Progenitor cell of endocrine pancreas (in vitro differentiated cells): ENCODE results near the gene CCDC102A. TPM values are rescaled to one million over a fixed set of nuclear protein-coding genes. Genes with fewer than 3 reads are reported as not detected.
"Not testable (repeated sequence)": the region's sequence is repeated elsewhere in the genome, so short reads cannot be mapped to it uniquely, and the experiment has no call there.

ENCODE experiments used
- DNase-seq: peaks from one replicate; pipeline ENCODE4 v3.0.0; 2021; ENCODE audit warnings: low spot score; ENCODE audit not compliant: unreplicated experiment
- H3K27ac Mint-ChIP-seq: 2 replicates; pipeline ENCODE4 v1.8.0; 2021; ENCODE audit warnings: mild to moderate bottlenecking, moderate library complexity, mixed read lengths
- H3K27me3 Mint-ChIP-seq: 2 replicates; pipeline ENCODE4 v1.8.0; 2021; ENCODE audit warnings: mixed read lengths
- H3K36me3 Mint-ChIP-seq: 2 replicates; pipeline ENCODE4 v1.8.0; 2022; ENCODE audit warnings: mixed read lengths; ENCODE audit not compliant: insufficient read depth
- H3K4me1 Mint-ChIP-seq: 2 replicates; pipeline ENCODE4 v1.8.0; 2021; ENCODE audit warnings: low read depth, mixed read lengths
- H3K4me3 Mint-ChIP-seq: 2 replicates; pipeline ENCODE4 v1.8.0; 2021; ENCODE audit warnings: low read depth, mild to moderate bottlenecking, moderate library complexity, mixed read lengths
- H3K9me3 Mint-ChIP-seq: 2 replicates; pipeline ENCODE4 v1.8.0; 2021; ENCODE audit warnings: low read depth, mixed read lengths
- CTCF ChIP-seq: fragments of 200-600 bp; sonication (generic); IDR thresholded peaks from one replicate; pipeline ENCODE4 v1.5.0; 2021; ENCODE audit warnings: antibody characterized with exemption, mild to moderate bottlenecking; ENCODE audit not compliant: unreplicated experiment
- total RNA-seq: library from RNA; stranded (reverse); gene quantifications from 2 replicates; pipeline ENCODE4 v1.2.1, GENCODE V29; 2021

CCDC102A gene
- total RNA-seq, 1 donor from 2014 or later, result 15.6 TPM

GRCh38 chr16:57572978-57573728 lies 36.8 kb upstream of the CCDC102A start:
- no peak overlapping the region for H3K27ac Mint-ChIP-seq
- TF ChIP-seq CTCF, result no peak
- H3K36me3 Mint-ChIP-seq, result peaks cover 9% of the 10 kb centered on the region
- H3K27me3 Mint-ChIP-seq, result no peaks in the 10 kb centered on the region
- no peaks in the 10 kb centered on the region for H3K4me1 Mint-ChIP-seq
- no peak overlapping the region for H3K4me3 Mint-ChIP-seq
- H3K9me3 Mint-ChIP-seq, result peaks cover 4% of the 10 kb centered on the region
- DNase-seq, result no peak

DNA sequence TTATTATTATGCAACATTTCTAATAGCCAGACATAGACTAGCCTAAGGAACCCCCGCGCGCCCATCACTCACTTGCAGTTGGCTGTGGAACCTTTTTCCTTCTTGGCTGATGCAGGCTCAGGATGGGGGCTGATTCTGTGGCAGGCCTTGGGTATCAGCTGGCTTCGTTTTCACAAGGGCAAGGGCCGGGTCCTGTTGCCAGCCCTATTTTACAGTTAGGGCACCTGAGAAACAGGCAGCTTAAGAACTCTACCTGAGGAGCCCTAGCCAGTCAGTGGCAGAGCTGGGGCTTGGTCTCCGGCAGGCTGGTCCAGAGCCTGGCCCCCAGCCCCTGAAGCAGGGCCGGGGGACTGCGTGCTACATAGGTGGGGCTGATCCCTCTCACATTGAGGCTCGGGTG lies 34.7 kb upstream of the CCDC102A start:
- Mint-ChIP-seq H3K4me1 (no peaks in the 10 kb centered on the region), H3K27me3 (peaks cover under 1% of the 10 kb centered on the region), H3K36me3 (peaks cover 10% of the 10 kb centered on the region), H3K4me3 (no peak overlapping the region), H3K9me3 (peaks cover 4% of the 10 kb centered on the region), H3K27ac (no peak overlapping the region)
- no peak for DNase-seq
- no peak for TF ChIP-seq CTCF

GRCh38 chr16:57570301-57571070 lies 34.1 kb upstream of the CCDC102A start:
- Mint-ChIP-seq H3K27ac (peak overlapping the region; percentile 52), H3K27me3 (peaks cover 4% of the 10 kb centered on the region), H3K4me3 (no peak overlapping the region), H3K4me1 (no peaks in the 10 kb centered on the region), H3K9me3 (peaks cover 4% of the 10 kb centered on the region), H3K36me3 (peaks cover 10% of the 10 kb centered on the region)
- TF ChIP-seq CTCF, result no peak
- DNase-seq, result no peak

GRCh38 chr16:57569306-57569946 lies 33.1 kb upstream of the CCDC102A start:
- H3K27ac Mint-ChIP-seq, result no peak overlapping the region
- no peaks in the 10 kb centered on the region for H3K4me1 Mint-ChIP-seq
- no peak for TF ChIP-seq CTCF
- H3K4me3 Mint-ChIP-seq, result no peak overlapping the region
- peaks cover 4% of the 10 kb centered on the region for H3K9me3 Mint-ChIP-seq
- H3K27me3 Mint-ChIP-seq, result peaks cover 4% of the 10 kb centered on the region
- H3K36me3 Mint-ChIP-seq, result peaks cover 10% of the 10 kb centered on the region
- no peak for DNase-seq

GRCh38 chr16:57568772-57569171 lies 32.4 kb upstream of the CCDC102A start:
- not testable (repeated sequence) for H3K4me1 Mint-ChIP-seq, H3K27ac Mint-ChIP-seq, H3K4me3 Mint-ChIP-seq, H3K27me3 Mint-ChIP-seq, H3K9me3 Mint-ChIP-seq, DNase-seq
- H3K36me3 Mint-ChIP-seq, result peaks cover 10% of the 10 kb centered on the region
